HepG2 (cell line): ENCODE measurements around the gene WNT6. TPM values are rescaled to one million over a fixed set of nuclear protein-coding genes. Genes with fewer than 3 reads are reported as not detected.

Experiments
- ATF1 ChIP-seq: IDR thresholded peaks from 2 replicates; pipeline ENCODE4 v1.6.1; 2016; ENCODE audit warnings: mild to moderate bottlenecking, control low read depth
- FOXC1 ChIP-seq: sonication (generic); formaldehyde crosslinking; IDR thresholded peaks from 2 replicates; pipeline ENCODE4 v1.8.0; 2022; ENCODE audit warnings: mild to moderate bottlenecking, missing genetic modification reagents, borderline replicate concordance
- HDAC2 ChIP-seq: sonication (generic); formaldehyde crosslinking; IDR thresholded peaks from 2 replicates; pipeline ENCODE4 v1.4.0; 2020; ENCODE audit warnings: missing genetic modification reagents
- LCORL ChIP-seq, 2 experiments: fragments of 450-650 bp in 1 of 2; sonication (generic) in 1 of 2; formaldehyde crosslinking in 1 of 2; IDR thresholded peaks; 2 replicates each; pipeline versions ENCODE4 v1.5.0 to v1.6.1; 2017 to 2020; ENCODE audit warnings: antibody characterized with exemption in 1 of 2, missing genetic modification reagents in 1 of 2
- MIER2 ChIP-seq: IDR thresholded peaks from 2 replicates; pipeline ENCODE4 v1.6.1; 2016; ENCODE audit warnings: missing biosample characterization, missing genetic modification reagents
- NR2F2 ChIP-seq: IDR thresholded peaks from 2 replicates; pipeline ENCODE4 v1.6.1; 2012; ENCODE audit warnings: low read depth, inconsistent platforms, borderline replicate concordance
- PPARG ChIP-seq: conservative IDR thresholded peaks from 2 replicates; pipeline ENCODE4 v1.6.1; 2016; ENCODE audit warnings: missing biosample characterization, missing genetic modification reagents
- SPEN ChIP-seq: sonication (generic); formaldehyde crosslinking; IDR thresholded peaks from 2 replicates; pipeline ENCODE4 v1.5.1; 2020; ENCODE audit warnings: low read depth, mild to moderate bottlenecking, missing genetic modification reagents
- U2AF2 ChIP-seq: fragments of 200-400 bp; formaldehyde crosslinking; IDR thresholded peaks from 2 replicates; pipeline ENCODE4 v1.6.1; 2017; ENCODE audit warnings: low read depth, mild to moderate bottlenecking, low read length
- ZBTB7B ChIP-seq: sonication (generic); formaldehyde crosslinking; IDR thresholded peaks from 2 replicates; pipeline ENCODE4 v1.4.0; 2020; ENCODE audit warnings: missing genetic modification reagents
- ZNF747 ChIP-seq: sonication (generic); formaldehyde crosslinking; IDR thresholded peaks from 2 replicates; pipeline ENCODE4 v1.8.1; 2023; ENCODE audit warnings: missing genetic modification reagents, mild to moderate bottlenecking, borderline replicate concordance
- polyA plus RNA-seq, 8 experiments: library from polyadenylated mRNA; depleted of rRNA in 3 of 8; stranded (reverse) in 7 of 8; unstranded in 1 of 8; fragments of >200 nt; fragmentation: Illumina TruSeq in 4 of 8; extraction: Trizol in 4 of 8; gene quantifications; 2 replicates each; pipeline versions ENCODE4 v1.2.1 to v1.2.3, GENCODE V29; 2011 to 2016; ENCODE audit warnings: low read depth in 4 of 8, missing spikeins in 1 of 8, mixed read lengths in 1 of 8; ENCODE audit not compliant: insufficient read depth in 1 of 8
- total RNA-seq, 5 experiments: library from RNA; depleted of rRNA; stranded (reverse); fragments of >200 nt; fragmentation: Illumina TruSeq; extraction: Trizol; gene quantifications; 2 replicates each; pipeline ENCODE4 v1.2.3, GENCODE V29; 2016; ENCODE audit warnings: low read depth in 1 of 5
- TF ChIP-seq, protein P1 (sequence below): sonication (generic); formaldehyde crosslinking; IDR thresholded peaks from 2 replicates; pipeline ENCODE4 v1.4.0; 2020; ENCODE audit warnings: missing genetic modification reagents
- TF ChIP-seq, protein P2 (sequence below): sonication (generic); formaldehyde crosslinking; IDR thresholded peaks from 2 replicates; pipeline ENCODE4 v1.5.0; 2020; ENCODE audit warnings: mild to moderate bottlenecking, missing genetic modification reagents, moderate library complexity
- TF ChIP-seq, protein P3 (sequence below): sonication (generic); formaldehyde crosslinking; IDR thresholded peaks from 2 replicates; pipeline ENCODE4 v1.4.0; 2020; ENCODE audit warnings: missing genetic modification reagents
- TF ChIP-seq, protein P4 (sequence below): sonication (generic); formaldehyde crosslinking; IDR thresholded peaks from 2 replicates; pipeline ENCODE4 v1.4.0; 2020; ENCODE audit warnings: missing genetic modification reagents, borderline replicate concordance
- TF ChIP-seq, protein P5 (sequence below): sonication (generic); formaldehyde crosslinking; IDR thresholded peaks from 2 replicates; pipeline ENCODE4 v1.4.0; 2020; ENCODE audit warnings: missing genetic modification reagents

WNT6 gene
- total and polyA plus RNA-seq, 2 of the 13 experiments (the other 11 are each of a cell fraction or from before 2014, with no cell fraction given), result 0.20 TPM; not detected in 1

DNA sequence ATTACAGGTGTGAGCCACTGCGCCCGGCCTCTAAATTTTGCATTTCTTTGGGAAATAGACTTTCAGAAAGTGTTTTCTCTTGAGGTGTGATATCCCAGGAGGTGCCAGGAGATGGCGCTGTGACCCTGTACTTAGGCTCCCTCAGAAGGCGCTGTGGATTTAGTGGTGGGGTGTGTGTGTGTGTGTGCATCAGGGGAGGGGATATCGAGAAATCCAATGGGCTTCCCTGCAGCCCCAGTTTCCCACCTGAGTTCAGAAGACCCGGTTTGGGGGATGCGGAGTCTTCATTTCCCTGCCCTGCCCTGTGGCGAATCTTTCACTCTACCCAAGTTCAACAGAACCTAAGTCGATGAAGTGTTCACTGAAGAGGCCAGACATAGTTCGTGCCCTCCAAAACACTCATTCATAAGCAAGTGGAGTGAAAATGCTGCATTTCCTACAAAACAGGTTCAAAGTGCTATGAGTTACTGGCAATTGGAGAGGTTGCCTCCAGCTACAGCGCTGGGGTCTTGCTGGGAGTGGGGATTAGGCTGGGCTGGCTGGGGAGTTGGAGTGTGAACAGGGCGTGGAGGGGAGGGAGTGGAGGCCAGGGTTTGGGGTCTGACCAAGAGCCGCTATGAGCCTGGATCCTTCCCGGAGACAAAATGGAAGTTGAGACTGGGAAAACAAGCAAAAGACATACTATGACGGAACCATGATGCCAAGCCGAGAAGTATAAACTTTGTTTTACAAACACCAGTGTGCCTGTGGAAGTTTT lies 6.5 kb upstream of the WNT6 start (continued):
- TF ChIP-seq U2AF2, result no peak
- TF ChIP-seq SPEN, result no peak
- TF ChIP-seq, protein P1, sequence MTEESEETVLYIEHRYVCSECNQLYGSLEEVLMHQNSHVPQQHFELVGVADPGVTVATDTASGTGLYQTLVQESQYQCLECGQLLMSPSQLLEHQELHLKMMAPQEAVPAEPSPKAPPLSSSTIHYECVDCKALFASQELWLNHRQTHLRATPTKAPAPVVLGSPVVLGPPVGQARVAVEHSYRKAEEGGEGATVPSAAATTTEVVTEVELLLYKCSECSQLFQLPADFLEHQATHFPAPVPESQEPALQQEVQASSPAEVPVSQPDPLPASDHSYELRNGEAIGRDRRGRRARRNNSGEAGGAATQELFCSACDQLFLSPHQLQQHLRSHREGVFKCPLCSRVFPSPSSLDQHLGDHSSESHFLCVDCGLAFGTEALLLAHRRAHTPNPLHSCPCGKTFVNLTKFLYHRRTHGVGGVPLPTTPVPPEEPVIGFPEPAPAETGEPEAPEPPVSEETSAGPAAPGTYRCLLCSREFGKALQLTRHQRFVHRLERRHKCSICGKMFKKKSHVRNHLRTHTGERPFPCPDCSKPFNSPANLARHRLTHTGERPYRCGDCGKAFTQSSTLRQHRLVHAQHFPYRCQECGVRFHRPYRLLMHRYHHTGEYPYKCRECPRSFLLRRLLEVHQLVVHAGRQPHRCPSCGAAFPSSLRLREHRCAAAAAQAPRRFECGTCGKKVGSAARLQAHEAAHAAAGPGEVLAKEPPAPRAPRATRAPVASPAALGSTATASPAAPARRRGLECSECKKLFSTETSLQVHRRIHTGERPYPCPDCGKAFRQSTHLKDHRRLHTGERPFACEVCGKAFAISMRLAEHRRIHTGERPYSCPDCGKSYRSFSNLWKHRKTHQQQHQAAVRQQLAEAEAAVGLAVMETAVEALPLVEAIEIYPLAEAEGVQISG (CRISPR knock-in tag), result peak; percentile 34; the same call in 1 of the 2 replicates
- TF ChIP-seq MIER2 (CRISPR knock-in tag), result 0 out of 2 replicates have a peak, but pooled peaks have one; percentile 31
- TF ChIP-seq, protein P2, sequence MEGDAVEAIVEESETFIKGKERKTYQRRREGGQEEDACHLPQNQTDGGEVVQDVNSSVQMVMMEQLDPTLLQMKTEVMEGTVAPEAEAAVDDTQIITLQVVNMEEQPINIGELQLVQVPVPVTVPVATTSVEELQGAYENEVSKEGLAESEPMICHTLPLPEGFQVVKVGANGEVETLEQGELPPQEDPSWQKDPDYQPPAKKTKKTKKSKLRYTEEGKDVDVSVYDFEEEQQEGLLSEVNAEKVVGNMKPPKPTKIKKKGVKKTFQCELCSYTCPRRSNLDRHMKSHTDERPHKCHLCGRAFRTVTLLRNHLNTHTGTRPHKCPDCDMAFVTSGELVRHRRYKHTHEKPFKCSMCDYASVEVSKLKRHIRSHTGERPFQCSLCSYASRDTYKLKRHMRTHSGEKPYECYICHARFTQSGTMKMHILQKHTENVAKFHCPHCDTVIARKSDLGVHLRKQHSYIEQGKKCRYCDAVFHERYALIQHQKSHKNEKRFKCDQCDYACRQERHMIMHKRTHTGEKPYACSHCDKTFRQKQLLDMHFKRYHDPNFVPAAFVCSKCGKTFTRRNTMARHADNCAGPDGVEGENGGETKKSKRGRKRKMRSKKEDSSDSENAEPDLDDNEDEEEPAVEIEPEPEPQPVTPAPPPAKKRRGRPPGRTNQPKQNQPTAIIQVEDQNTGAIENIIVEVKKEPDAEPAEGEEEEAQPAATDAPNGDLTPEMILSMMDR (CRISPR knock-in tag), result peak; percentile 94
- 0 out of 2 replicates have a peak, but pooled peaks have one; percentile 57 for TF ChIP-seq FOXC1 (CRISPR knock-in tag)
- TF ChIP-seq ZNF747, result 0 out of 2 replicates have a peak, but pooled peaks have one; percentile 32
- no peak for TF ChIP-seq LCORL (IDR thresholded peaks at IDR 0.05)
- 0 out of 2 replicates have a peak, but pooled peaks have one; percentile 30 for TF ChIP-seq LCORL (CRISPR knock-in tag; IDR thresholded peaks at IDR 0.05)
- 0 out of 2 replicates have a peak, but pooled peaks have one; percentile 45 for TF ChIP-seq ZBTB7B (CRISPR knock-in tag)
- TF ChIP-seq, protein P3, sequence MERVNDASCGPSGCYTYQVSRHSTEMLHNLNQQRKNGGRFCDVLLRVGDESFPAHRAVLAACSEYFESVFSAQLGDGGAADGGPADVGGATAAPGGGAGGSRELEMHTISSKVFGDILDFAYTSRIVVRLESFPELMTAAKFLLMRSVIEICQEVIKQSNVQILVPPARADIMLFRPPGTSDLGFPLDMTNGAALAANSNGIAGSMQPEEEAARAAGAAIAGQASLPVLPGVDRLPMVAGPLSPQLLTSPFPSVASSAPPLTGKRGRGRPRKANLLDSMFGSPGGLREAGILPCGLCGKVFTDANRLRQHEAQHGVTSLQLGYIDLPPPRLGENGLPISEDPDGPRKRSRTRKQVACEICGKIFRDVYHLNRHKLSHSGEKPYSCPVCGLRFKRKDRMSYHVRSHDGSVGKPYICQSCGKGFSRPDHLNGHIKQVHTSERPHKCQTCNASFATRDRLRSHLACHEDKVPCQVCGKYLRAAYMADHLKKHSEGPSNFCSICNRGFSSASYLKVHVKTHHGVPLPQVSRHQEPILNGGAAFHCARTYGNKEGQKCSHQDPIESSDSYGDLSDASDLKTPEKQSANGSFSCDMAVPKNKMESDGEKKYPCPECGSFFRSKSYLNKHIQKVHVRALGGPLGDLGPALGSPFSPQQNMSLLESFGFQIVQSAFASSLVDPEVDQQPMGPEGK, result peak; percentile 47; the same call in 1 of the 2 replicates
- TF ChIP-seq NR2F2, result no peak
- peak; percentile 21; the same call in 1 of the 2 replicates for TF ChIP-seq HDAC2 (CRISPR knock-in tag)
- TF ChIP-seq ATF1 (CRISPR knock-in tag), result no peak
- TF ChIP-seq, protein P4, sequence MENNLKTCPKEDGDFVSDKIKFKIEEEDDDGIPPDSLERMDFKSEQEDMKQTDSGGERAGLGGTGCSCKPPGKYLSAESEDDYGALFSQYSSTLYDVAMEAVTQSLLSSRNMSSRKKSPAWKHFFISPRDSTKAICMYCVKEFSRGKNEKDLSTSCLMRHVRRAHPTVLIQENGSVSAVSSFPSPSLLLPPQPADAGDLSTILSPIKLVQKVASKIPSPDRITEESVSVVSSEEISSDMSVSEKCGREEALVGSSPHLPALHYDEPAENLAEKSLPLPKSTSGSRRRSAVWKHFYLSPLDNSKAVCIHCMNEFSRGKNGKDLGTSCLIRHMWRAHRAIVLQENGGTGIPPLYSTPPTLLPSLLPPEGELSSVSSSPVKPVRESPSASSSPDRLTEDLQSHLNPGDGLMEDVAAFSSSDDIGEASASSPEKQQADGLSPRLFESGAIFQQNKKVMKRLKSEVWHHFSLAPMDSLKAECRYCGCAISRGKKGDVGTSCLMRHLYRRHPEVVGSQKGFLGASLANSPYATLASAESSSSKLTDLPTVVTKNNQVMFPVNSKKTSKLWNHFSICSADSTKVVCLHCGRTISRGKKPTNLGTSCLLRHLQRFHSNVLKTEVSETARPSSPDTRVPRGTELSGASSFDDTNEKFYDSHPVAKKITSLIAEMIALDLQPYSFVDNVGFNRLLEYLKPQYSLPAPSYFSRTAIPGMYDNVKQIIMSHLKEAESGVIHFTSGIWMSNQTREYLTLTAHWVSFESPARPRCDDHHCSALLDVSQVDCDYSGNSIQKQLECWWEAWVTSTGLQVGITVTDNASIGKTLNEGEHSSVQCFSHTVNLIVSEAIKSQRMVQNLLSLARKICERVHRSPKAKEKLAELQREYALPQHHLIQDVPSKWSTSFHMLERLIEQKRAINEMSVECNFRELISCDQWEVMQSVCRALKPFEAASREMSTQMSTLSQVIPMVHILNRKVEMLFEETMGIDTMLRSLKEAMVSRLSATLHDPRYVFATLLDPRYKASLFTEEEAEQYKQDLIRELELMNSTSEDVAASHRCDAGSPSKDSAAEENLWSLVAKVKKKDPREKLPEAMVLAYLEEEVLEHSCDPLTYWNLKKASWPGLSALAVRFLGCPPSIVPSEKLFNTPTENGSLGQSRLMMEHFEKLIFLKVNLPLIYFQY (CRISPR knock-in tag), result 0 out of 2 replicates have a peak, but pooled peaks have one; percentile 48
- no peak for TF ChIP-seq PPARG
- TF ChIP-seq, protein P5, sequence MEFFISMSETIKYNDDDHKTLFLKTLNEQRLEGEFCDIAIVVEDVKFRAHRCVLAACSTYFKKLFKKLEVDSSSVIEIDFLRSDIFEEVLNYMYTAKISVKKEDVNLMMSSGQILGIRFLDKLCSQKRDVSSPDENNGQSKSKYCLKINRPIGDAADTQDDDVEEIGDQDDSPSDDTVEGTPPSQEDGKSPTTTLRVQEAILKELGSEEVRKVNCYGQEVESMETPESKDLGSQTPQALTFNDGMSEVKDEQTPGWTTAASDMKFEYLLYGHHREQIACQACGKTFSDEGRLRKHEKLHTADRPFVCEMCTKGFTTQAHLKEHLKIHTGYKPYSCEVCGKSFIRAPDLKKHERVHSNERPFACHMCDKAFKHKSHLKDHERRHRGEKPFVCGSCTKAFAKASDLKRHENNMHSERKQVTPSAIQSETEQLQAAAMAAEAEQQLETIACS (CRISPR knock-in tag), result 0 out of 2 replicates have a peak, but pooled peaks have one; percentile 29
